Skeletal muscle satellite cell (primary cell): ENCODE results near the gene PREX1.
"Not testable (repeated sequence)": the region's sequence is repeated elsewhere in the genome, so short reads cannot be mapped to it uniquely, and the experiment has no call there.

Source experiments
- H3K27me3 ChIP-seq: 2 replicates; pipeline ENCODE4 v1.7.0; 2013; ENCODE audit warnings: low read length; ENCODE audit not compliant: control insufficient read depth, insufficient read depth
- H3K36me3 ChIP-seq: 2 replicates; pipeline ENCODE4 v1.7.0; 2013; ENCODE audit warnings: mild to moderate bottlenecking, control low read depth, low read length; ENCODE audit not compliant: insufficient read depth
- H3K4me1 ChIP-seq: 2 replicates; pipeline ENCODE4 v1.7.0; 2013; ENCODE audit warnings: low read length; ENCODE audit not compliant: control insufficient read depth, insufficient read depth
- H3K4me2 ChIP-seq: 2 replicates; pipeline ENCODE4 v1.7.0; 2013; ENCODE audit warnings: mild to moderate bottlenecking, low read length
- H3K4me3 ChIP-seq: 2 replicates; pipeline ENCODE4 v1.7.0; 2013; ENCODE audit warnings: low read length
- H3K9ac ChIP-seq: 2 replicates; pipeline ENCODE4 v1.7.0; 2013; ENCODE audit warnings: mild to moderate bottlenecking, low read depth, low read length, moderate library complexity
- H3K9me3 ChIP-seq: replicated peaks from 2 replicates; pipeline ENCODE4 v1.7.0; 2013; ENCODE audit warnings: mild to moderate bottlenecking, control low read depth, low read length

Gene PREX1

GRCh38 chr20:48599748-48600469 is 227.9 kb downstream of the PREX1 start:
- no peak overlapping the region for H3K4me3 ChIP-seq
- no peaks in the 10 kb centered on the region for H3K36me3 ChIP-seq
- peaks cover 19% of the 10 kb centered on the region for H3K27me3 ChIP-seq
- no peak overlapping the region for H3K4me2 ChIP-seq
- no peaks in the 10 kb centered on the region for H3K9me3 ChIP-seq
- no peak overlapping the region for H3K9ac ChIP-seq
- no peaks in the 10 kb centered on the region for H3K4me1 ChIP-seq

- H3K27me3 ChIP-seq: peaks cover 15% of the 10 kb centered on the region
- H3K9me3 ChIP-seq: no peaks in the 10 kb centered on the region
Observed at GRCh38 chr20:48599106-48599747, 228.6 kb downstream of the PREX1 start.

GRCh38 chr20:48598303-48598941 is 229.4 kb downstream of the PREX1 start:
- not testable (repeated sequence) for H3K4me3 ChIP-seq, H3K9ac ChIP-seq, H3K4me2 ChIP-seq, H3K4me1 ChIP-seq, H3K36me3 ChIP-seq, H3K9me3 ChIP-seq
- H3K27me3 ChIP-seq: peaks cover 10% of the 10 kb centered on the region

More at GRCh38 chr20:48599106-48599747, 228.6 kb downstream of the PREX1 start:
- H3K4me3 ChIP-seq: no peak overlapping the region
- no peaks in the 10 kb centered on the region for H3K4me1 ChIP-seq
- no peak overlapping the region for H3K4me2 ChIP-seq
- no peak overlapping the region for H3K9ac ChIP-seq
- H3K36me3 ChIP-seq: no peaks in the 10 kb centered on the region

GRCh38 chr20:48597521-48598302 is 230.1 kb downstream of the PREX1 start:
- H3K4me2 ChIP-seq: no peak overlapping the region
- no peaks in the 10 kb centered on the region for H3K36me3 ChIP-seq
- peaks cover 6% of the 10 kb centered on the region for H3K27me3 ChIP-seq
- no peaks in the 10 kb centered on the region for H3K9me3 ChIP-seq
- H3K9ac ChIP-seq: no peak overlapping the region
- no peak overlapping the region for H3K4me3 ChIP-seq
- no peaks in the 10 kb centered on the region for H3K4me1 ChIP-seq

- Histone ChIP-seq H3K4me2 (no peak overlapping the region), H3K4me3 (no peak overlapping the region), H3K9ac (no peak overlapping the region), H3K9me3 (no peaks in the 10 kb centered on the region), H3K36me3 (no peaks in the 10 kb centered on the region), H3K27me3 (peaks cover 6% of the 10 kb centered on the region), H3K4me1 (no peaks in the 10 kb centered on the region)
Observed at GRCh38 chr20:48596334-48596898, 231.4 kb downstream of the PREX1 start.

GRCh38 chr20:48595495-48596333 is 232.1 kb downstream of the PREX1 start:
- no peaks in the 10 kb centered on the region for H3K9me3 ChIP-seq
- no peak overlapping the region for H3K4me2 ChIP-seq
- no peaks in the 10 kb centered on the region for H3K36me3 ChIP-seq
- H3K4me3 ChIP-seq: no peak overlapping the region
- H3K4me1 ChIP-seq: no peaks in the 10 kb centered on the region
- H3K27me3 ChIP-seq: peaks cover 2% of the 10 kb centered on the region
- H3K9ac ChIP-seq: no peak overlapping the region

- Histone ChIP-seq H3K36me3 (no peaks in the 10 kb centered on the region), H3K9ac (no peak overlapping the region), H3K9me3 (no peaks in the 10 kb centered on the region), H3K4me2 (no peak overlapping the region), H3K4me1 (no peaks in the 10 kb centered on the region), H3K4me3 (no peak overlapping the region), H3K27me3 (peaks cover 2% of the 10 kb centered on the region)
Observed at GRCh38 chr20:48594533-48594932, 233.3 kb downstream of the PREX1 start.

GRCh38 chr20:48592107-48592940 is 235.5 kb downstream of the PREX1 start:
- Histone ChIP-seq H3K27me3 (no peaks in the 10 kb centered on the region), H3K9ac (no peak overlapping the region)

GRCh38 chr20:48586730-48587129 is 241.1 kb downstream of the PREX1 start:
- peaks cover 27% of the 10 kb centered on the region for H3K27me3 ChIP-seq
- no peak overlapping the region for H3K4me2 ChIP-seq
- H3K4me1 ChIP-seq: no peaks in the 10 kb centered on the region
- no peak overlapping the region for H3K4me3 ChIP-seq
- H3K36me3 ChIP-seq: no peaks in the 10 kb centered on the region
- H3K9ac ChIP-seq: no peak overlapping the region
- no peaks in the 10 kb centered on the region for H3K9me3 ChIP-seq

More at GRCh38 chr20:48592107-48592940, 235.5 kb downstream of the PREX1 start:
- Histone ChIP-seq H3K9me3 (no peaks in the 10 kb centered on the region), H3K4me2 (no peak overlapping the region), H3K4me3 (no peak overlapping the region), H3K36me3 (no peaks in the 10 kb centered on the region), H3K4me1 (no peaks in the 10 kb centered on the region)
